Esophagus muscularis mucosa (tissue), 4 donors: ENCODE data around the gene RTP5. TPM values are rescaled to one million over a fixed set of nuclear protein-coding genes. Genes with fewer than 3 reads are reported as not detected.

Source experiments
- DNase-seq: peaks from one replicate; pipeline ENCODE4 v3.0.0-alpha.2; 2017; ENCODE audit errors: extremely low spot score
- H3K27ac ChIP-seq, 4 donors: fragments of 200-600 bp; sonication (generic); replicated peaks in 1 of 4; 1 replicate in 3 of 4; 2 replicates in 1 of 4; pipeline ENCODE4 v1.5.1; 2016 to 2019; ENCODE audit warnings: mild to moderate bottlenecking in 1 of 4
- H3K27me3 ChIP-seq, 4 donors: fragments of 200-600 bp; sonication (generic); one replicate each; pipeline versions ENCODE4 v1.5.1 to v1.6.0; 2016 to 2019
- H3K36me3 ChIP-seq, 4 donors: fragments of 200-600 bp; sonication (generic); one replicate each; pipeline ENCODE4 v1.5.1; 2016 to 2019
- H3K4me1 ChIP-seq, 4 donors: fragments of 200-600 bp; sonication (generic); one replicate each; pipeline ENCODE4 v1.5.1; 2016 to 2019
- H3K4me3 ChIP-seq, 4 donors: fragments of 200-600 bp; sonication (generic); 1 replicate in 2 of 4; 2 replicates in 2 of 4; pipeline ENCODE4 v1.5.1; 2016 to 2019; ENCODE audit warnings: mild to moderate bottlenecking in 4 of 4, moderate library complexity in 1 of 4
- H3K9me3 ChIP-seq, 4 donors: fragments of 200-600 bp; sonication (generic); 1 replicate in 3 of 4; 2 replicates in 1 of 4; pipeline ENCODE4 v1.5.1; 2016 to 2019
- CTCF ChIP-seq, 3 experiments: fragments of 200-600 bp in 2 of 3; fragments of 450-650 bp in 1 of 3; sonication (generic) in 2 of 3; IDR thresholded peaks; one replicate each; pipeline ENCODE4 v1.5.1; 2017 to 2019; ENCODE audit warnings: antibody characterized with exemption in 3 of 3, mild to moderate bottlenecking in 2 of 3, moderate library complexity in 1 of 3
- EP300 ChIP-seq: sonication (generic); formaldehyde crosslinking; IDR thresholded peaks from one replicate; pipeline ENCODE4 v1.6.1; 2017; ENCODE audit warnings: antibody characterized with exemption
- POLR2A ChIP-seq: fragments of 450-650 bp; IDR thresholded peaks from one replicate; pipeline ENCODE4 v1.6.1; 2017; ENCODE audit warnings: antibody characterized with exemption, moderate library complexity, mild to moderate bottlenecking, low read depth
- POLR2AphosphoS5 ChIP-seq, 2 donors: sonication (generic); formaldehyde crosslinking; IDR thresholded peaks; one replicate each; pipeline ENCODE4 v1.6.1; 2017; ENCODE audit warnings: antibody characterized with exemption in 2 of 2
- WGBS: methylation state at CpG from one replicate; pipeline ENCODE4 v1.1.5; 2018; 5-methylcytosine and 5-hydroxymethylcytosine counted together
- intact Hi-C: fragments of 100-400 bp; cut with DNase I; formaldehyde crosslinking; loops from one replicate; pipeline ENCODE4 v1.15.1; 2023
- total RNA-seq, 4 donors: library from RNA; depleted of rRNA; stranded (reverse); fragments of >200 nt; gene quantifications; one replicate each; pipeline versions ENCODE4 v1.1.0 to v1.2.1, GENCODE V29; 2016

RTP5 gene
- total RNA-seq, 4 donors from 2014 or later = 0.17 TPM; not detected in 3

- no peak for DNase-seq
- peak overlapping the region; percentile 63 to 78 (median 74) for H3K27ac ChIP-seq
- 8% methylated on average over 41 of the region's 65 CpGs for WGBS
- H3K4me3 ChIP-seq = peak overlapping the region; percentile 51 to 65 (median 54)
- no peaks in the 10 kb centered on the region for H3K36me3 ChIP-seq
- intact Hi-C loops = no loop called here
- peaks cover 11 to 35% (median 26%) of the 10 kb centered on the region in 4 donors for H3K4me1 ChIP-seq
- TF ChIP-seq POLR2AphosphoS5 (IDR thresholded peaks at IDR 0.05) = peak; percentile 62 to 71
- no peak for TF ChIP-seq POLR2A
- peak; percentile 16 to 36 (median 35) for TF ChIP-seq CTCF (IDR thresholded peaks at IDR 0.05)
- no peak for TF ChIP-seq EP300
- no peaks in the 10 kb centered on the region for H3K27me3 ChIP-seq
- H3K9me3 ChIP-seq = no peaks in the 10 kb centered on the region
These were observed 25.3 kb upstream of the RTP5 start for GRCh38 chr2:241844066-241844728.

- peak overlapping the region; percentile 51 to 65 (median 54) for H3K4me3 ChIP-seq
- TF ChIP-seq EP300 = no peak
- no peak for TF ChIP-seq POLR2A
- H3K4me1 ChIP-seq = peaks cover 11 to 35% (median 26%) of the 10 kb centered on the region in 4 donors
- H3K27ac ChIP-seq = peak overlapping the region in 2 of 4 donors; percentile 76 to 78
- intact Hi-C loops = no loop called here
- no peak for DNase-seq
- no peaks in the 10 kb centered on the region for H3K36me3 ChIP-seq
- no peaks in the 10 kb centered on the region for H3K27me3 ChIP-seq
- no peaks in the 10 kb centered on the region for H3K9me3 ChIP-seq
- 86% methylated on average over 21 of the region's 37 CpGs for WGBS
These were observed 24.5 kb upstream of the RTP5 start for GRCh38 chr2:241844831-241845578.

GRCh38 chr2:241846406-241846805, 23.1 kb upstream of the RTP5 start:
- Histone ChIP-seq H3K4me1 (peaks cover 11 to 35% (median 26%) of the 10 kb centered on the region in 4 donors), H3K27ac (no peak overlapping the region), H3K36me3 (no peaks in the 10 kb centered on the region), H3K4me3 (no peak overlapping the region), H3K9me3 (no peaks in the 10 kb centered on the region), H3K27me3 (no peaks in the 10 kb centered on the region)
- WGBS = 79% methylated on average over 18 of the region's 22 CpGs
- DNase-seq = no peak
- TF ChIP-seq EP300 (no peak), POLR2A (no peak), POLR2AphosphoS5 (IDR thresholded peaks at IDR 0.05) (no peak), CTCF (IDR thresholded peaks at IDR 0.05) (no peak)
- intact Hi-C loops = no loop called here

- Histone ChIP-seq H3K36me3 (no peaks in the 10 kb centered on the region), H3K9me3 (no peaks in the 10 kb centered on the region), H3K27ac (no peak overlapping the region), H3K4me1 (peaks cover 11 to 19% (median 15%) of the 10 kb centered on the region in 4 donors), H3K27me3 (no peaks in the 10 kb centered on the region), H3K4me3 (no peak overlapping the region)
- WGBS = 89% methylated on average over 24 of the region's 39 CpGs
- TF ChIP-seq POLR2A (no peak), POLR2AphosphoS5 (IDR thresholded peaks at IDR 0.05) (no peak), EP300 (no peak), CTCF (IDR thresholded peaks at IDR 0.05) (no peak)
- no peak for DNase-seq
- intact Hi-C loops = no loop called here
These were observed 20.5 kb upstream of the RTP5 start for GRCh38 chr2:241848761-241849615.
